NCI-H2227 treated with DMSO at 0.1 percent for 48 hours (cell line): ENCODE measurements around the gene PRAMEF6.
"Not testable (repeated sequence)": the region's sequence is repeated elsewhere in the genome, so short reads cannot be mapped to it uniquely, and the experiment has no call there.

Experiments used
- DNase-seq: peaks from one replicate; lab custom pipeline; 2025; lab: John Stamatoyannopoulos, UW

Gene PRAMEF6

GRCh38 chr1:12947480-12947879 is at the start of gene PRAMEF6:
PRAMEF6 (minus strand) TSS chr1:12947580; CDS start chr1:12942518, 5,062 bp downstream.
- DNase-seq, result not testable (repeated sequence)

- not testable (repeated sequence) for DNase-seq
Observed at GRCh38 chr1:12924368-12924767, 23.0 kb downstream of the PRAMEF6 start.

GRCh38 chr1:12921749-12922148 is 25.6 kb downstream of the PRAMEF6 start:
- not testable (repeated sequence) for DNase-seq

- not testable (repeated sequence) for DNase-seq
Observed at GRCh38 chr1:12916310-12916709, 31.1 kb downstream of the PRAMEF6 start, which contains the start of gene PRAMEF7. PRAMEF7 (plus strand) TSS chr1:12916610; CDS start chr1:12917693, 1,083 bp downstream.

GRCh38 chr1:12903793-12904572 is 43.4 kb downstream of the PRAMEF6 start:
- not testable (repeated sequence) for DNase-seq

- DNase-seq, result not testable (repeated sequence)
Observed at GRCh38 chr1:12899186-12899585, 48.2 kb downstream of the PRAMEF6 start.

GRCh38 chr1:12898170-12898569 is 49.2 kb downstream of the PRAMEF6 start, which contains the start of gene PRAMEF10:
PRAMEF10 (minus strand) TSS chr1:12898270; CDS start chr1:12895847, 2,423 bp downstream.
- DNase-seq, result not testable (repeated sequence)
